Lower leg skin (tissue), 4 donors: Measurements from ENCODE around the gene HRH3. TPM values are rescaled to one million over a fixed set of nuclear protein-coding genes. Genes with fewer than 3 reads are reported as not detected.

Experiments
- DNase-seq, 2 donors: peaks; one replicate each; pipeline ENCODE4 v3.0.0-alpha.2; 2019; ENCODE audit warnings: low spot score in 2 of 2
- H3K4me3 ChIP-seq: fragments of 200-600 bp; sonication (generic); 2 replicates; pipeline ENCODE4 v1.5.1; 2017; ENCODE audit warnings: mild to moderate bottlenecking, low read depth; ENCODE audit not compliant: poor library complexity, severe bottlenecking
- CTCF ChIP-seq, 3 donors: fragments of 450-650 bp; IDR thresholded peaks; one replicate each; pipeline ENCODE4 v1.5.1; 2016; ENCODE audit warnings: antibody characterized with exemption in 3 of 3, mild to moderate bottlenecking in 3 of 3, moderate library complexity in 2 of 3
- POLR2A ChIP-seq, 2 donors: fragments of 450-650 bp; IDR thresholded peaks; one replicate each; pipeline ENCODE4 v1.6.1; 2016 to 2017; ENCODE audit warnings: antibody characterized with exemption in 2 of 2, mild to moderate bottlenecking in 1 of 2, moderate library complexity in 1 of 2
- WGBS, 2 donors: methylation state at CpG; one replicate each; pipeline ENCODE4 v1.1.5; 2018; 5-methylcytosine and 5-hydroxymethylcytosine counted together
- intact Hi-C: fragments of 100-400 bp; cut with DNase I; formaldehyde crosslinking; loops from one replicate; pipeline ENCODE4 v1.15.0; 2023; ENCODE audit warnings: low total_unique reads
- total RNA-seq, 4 donors: library from RNA; depleted of rRNA; stranded (reverse); fragments of >200 nt; gene quantifications; one replicate each; pipeline ENCODE4 v1.1.0, GENCODE V29; 2016

HRH3 gene
- total RNA-seq, 4 donors from 2014 or later: not detected

DNA sequence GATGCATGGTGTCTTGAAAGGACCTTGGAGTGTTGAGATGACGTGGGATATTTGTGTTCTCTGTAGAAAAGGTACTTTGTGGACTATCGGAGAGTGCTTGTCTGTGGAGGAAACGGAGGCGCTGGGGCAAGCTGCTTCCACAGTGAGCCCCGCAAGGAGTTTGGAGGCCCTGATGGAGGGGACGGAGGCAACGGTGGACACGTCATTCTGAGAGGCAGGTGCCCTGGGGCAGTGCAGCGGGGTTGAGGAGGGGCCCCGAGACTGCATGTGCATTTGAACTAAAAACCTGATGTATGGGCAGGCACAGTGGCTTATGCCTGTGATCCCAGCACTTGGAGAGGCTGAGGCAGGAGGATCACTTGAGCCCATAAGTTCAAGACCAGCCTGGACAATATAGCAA lies 24.3 kb downstream of the HRH3 start:
- DNase-seq: no peak
- no peak overlapping the region for H3K4me3 ChIP-seq
- WGBS, 2 donors: 88% methylated on average over 10 of the region's 10 CpGs
- TF ChIP-seq CTCF (IDR thresholded peaks at IDR 0.05) (no peak), POLR2A (IDR thresholded peaks at IDR 0.05) (no peak)
- intact Hi-C loops: no loop called here

GRCh38 chr20:62195075-62195405 lies 25.0 kb downstream of the HRH3 start:
- intact Hi-C loops: no loop called here
- TF ChIP-seq POLR2A (IDR thresholded peaks at IDR 0.05) (no peak), CTCF (IDR thresholded peaks at IDR 0.05) (no peak)
- no peak for DNase-seq
- no peak overlapping the region for H3K4me3 ChIP-seq
- 80 to 83% methylated on average over 8 of the region's 8 CpGs for WGBS, 2 donors

GRCh38 chr20:62193079-62194025 lies 26.7 kb downstream of the HRH3 start:
- TF ChIP-seq CTCF (IDR thresholded peaks at IDR 0.05) (no peak), POLR2A (IDR thresholded peaks at IDR 0.05) (no peak)
- 86 to 91% methylated on average over 29 of the region's 29 CpGs for WGBS, 2 donors
- no peak for DNase-seq
- H3K4me3 ChIP-seq: no peak overlapping the region
- intact Hi-C loops: no loop called here

- TF ChIP-seq POLR2A (IDR thresholded peaks at IDR 0.05): no peak
- TF ChIP-seq CTCF (IDR thresholded peaks at IDR 0.05): no peak
- no peak for DNase-seq
- no peak overlapping the region for H3K4me3 ChIP-seq
- intact Hi-C loops: no loop called here
- 79 to 82% methylated on average over 10 of the region's 10 CpGs for WGBS, 2 donors
Observed at GRCh38 chr20:62192635-62193034, 27.4 kb downstream of the HRH3 start.

GRCh38 chr20:62191781-62192559 lies 28.1 kb downstream of the HRH3 start:
- intact Hi-C loops: no loop called here
- TF ChIP-seq POLR2A (IDR thresholded peaks at IDR 0.05): no peak
- no peak for TF ChIP-seq CTCF (IDR thresholded peaks at IDR 0.05)
- WGBS, 2 donors: 70 to 76% methylated on average over 14 of the region's 14 CpGs
- no peak for DNase-seq
- H3K4me3 ChIP-seq: no peak overlapping the region
